ENCODE measurements around the gene ORC4. TPM values are rescaled to one million over a fixed set of nuclear protein-coding genes. Genes with fewer than 3 reads are reported as not detected.

ORC4 gene
- total and polyA plus RNA-seq, 2 donors (not counting 3 experiments of a cell fraction or from before 2014, with no cell fraction given): 25.2 to 27.0 TPM

DNA sequence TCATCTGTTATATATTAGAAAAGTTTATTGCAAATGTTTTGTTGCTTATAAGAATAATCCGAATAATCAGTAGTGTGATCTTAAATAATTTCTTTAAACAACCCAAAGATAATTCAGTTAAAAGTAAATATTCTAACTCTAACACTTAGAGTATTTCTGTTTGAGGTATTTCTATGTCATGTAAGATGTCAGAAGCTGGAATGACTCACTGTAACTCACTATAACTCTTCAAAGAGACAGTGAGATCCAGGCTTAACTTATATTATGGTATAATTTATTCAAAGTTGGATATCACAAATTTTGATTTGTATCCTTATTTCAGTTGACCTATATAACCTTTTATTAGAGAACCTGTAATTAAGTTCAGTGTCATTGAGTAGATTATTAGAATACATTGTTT, 7.3 kb upstream of the ORC4 start:
- POLR2A ChIA-PET: interaction anchor here (0.6 kb wide), 1 partner anchor 24 kb away, joined by 11 read pairs; no protein-coding TSS in a partner anchor
- intact Hi-C loops (cut with micrococcal nuclease): no loop called here

More for the DNA sequence above, 7.3 kb upstream of the ORC4 start:
- CTCF ChIA-PET: no interaction called here
- no peak overlapping the region for H2AFZ ChIP-seq (ENCODE audit: low read depth, low read length)
- H4K20me1 ChIP-seq (replicated peaks; ENCODE audit: control insufficient read depth, extremely low read depth, insufficient read depth, low read length): peaks cover 2% of the 10 kb centered on the region
- H3K4me3 ChIP-seq (replicated peaks in 1 of 3; ENCODE audit: insufficient read depth in 1 of 3, low read depth in 1 of 3, low read length in 3 of 3): no peak overlapping the region
- H3K79me2 ChIP-seq (ENCODE audit: control insufficient read depth, insufficient read depth, low read length): peaks cover 35% of the 10 kb centered on the region
- dilution Hi-C loops (cut with MboI; ENCODE audit: extremely low pct_ligation_motif_present, low sequenced_read_pairs): no loop called here
- no TSS peak for BruUV-seq (replicated peaks)
- no peak for FAIRE-seq
- H3K4me2 ChIP-seq (ENCODE audit: insufficient read depth, low read length): no peak overlapping the region
- no peak overlapping the region for H3K9ac ChIP-seq (replicated peaks; ENCODE audit: extremely low read depth, insufficient read depth, low read length)
- no peak for DNase-seq (ENCODE audit: low read depth, low spot score)
- TF ChIP-seq, protein P1, sequence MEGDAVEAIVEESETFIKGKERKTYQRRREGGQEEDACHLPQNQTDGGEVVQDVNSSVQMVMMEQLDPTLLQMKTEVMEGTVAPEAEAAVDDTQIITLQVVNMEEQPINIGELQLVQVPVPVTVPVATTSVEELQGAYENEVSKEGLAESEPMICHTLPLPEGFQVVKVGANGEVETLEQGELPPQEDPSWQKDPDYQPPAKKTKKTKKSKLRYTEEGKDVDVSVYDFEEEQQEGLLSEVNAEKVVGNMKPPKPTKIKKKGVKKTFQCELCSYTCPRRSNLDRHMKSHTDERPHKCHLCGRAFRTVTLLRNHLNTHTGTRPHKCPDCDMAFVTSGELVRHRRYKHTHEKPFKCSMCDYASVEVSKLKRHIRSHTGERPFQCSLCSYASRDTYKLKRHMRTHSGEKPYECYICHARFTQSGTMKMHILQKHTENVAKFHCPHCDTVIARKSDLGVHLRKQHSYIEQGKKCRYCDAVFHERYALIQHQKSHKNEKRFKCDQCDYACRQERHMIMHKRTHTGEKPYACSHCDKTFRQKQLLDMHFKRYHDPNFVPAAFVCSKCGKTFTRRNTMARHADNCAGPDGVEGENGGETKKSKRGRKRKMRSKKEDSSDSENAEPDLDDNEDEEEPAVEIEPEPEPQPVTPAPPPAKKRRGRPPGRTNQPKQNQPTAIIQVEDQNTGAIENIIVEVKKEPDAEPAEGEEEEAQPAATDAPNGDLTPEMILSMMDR (IDR thresholded peaks at IDR 0.05; ENCODE audit: extremely low read depth in 1 of 2, insufficient read depth in 1 of 2, low read depth in 1 of 2, low read length in 2 of 2): no peak
- TF ChIP-seq FOS (IDR thresholded peaks at IDR 0.05; ENCODE audit: borderline replicate concordance, insufficient read depth, low read length) (no peak), MYC (IDR thresholded peaks at IDR 0.05; ENCODE audit: low read depth, low read length) (no peak), GATA2 (IDR thresholded peaks at IDR 0.05; ENCODE audit: insufficient read depth, insufficient read length, low read depth, low read length) (no peak), POLR2A (IDR thresholded peaks at IDR 0.05; ENCODE audit: low read depth, low read length) (no peak), EZH2 (IDR thresholded peaks at IDR 0.05; ENCODE audit: borderline replicate concordance, low read depth, low read length, severe bottlenecking) (no peak), MAX (IDR thresholded peaks at IDR 0.05; ENCODE audit: insufficient read depth, insufficient read length) (no peak), POLR2AphosphoS5 (IDR thresholded peaks at IDR 0.05; ENCODE audit: insufficient read depth, low read depth, low read length) (no peak), JUN (IDR thresholded peaks at IDR 0.05; ENCODE audit: borderline replicate concordance, insufficient read depth, insufficient read length, low read depth) (no peak)
- no peaks in the 10 kb centered on the region for H3K9me1 ChIP-seq (replicated peaks; ENCODE audit: control insufficient read depth, extremely low read depth, insufficient read depth, low read length)
- H3K9me3 ChIP-seq (replicated peaks; ENCODE audit: control insufficient read depth, insufficient read depth, low read length): no peaks in the 10 kb centered on the region
- H3K4me1 ChIP-seq (ENCODE audit: control insufficient read depth, extremely low read depth, insufficient read depth, low read length): peaks cover 10% of the 10 kb centered on the region
- no peaks in the 10 kb centered on the region for H3K27me3 ChIP-seq (ENCODE audit: control insufficient read depth in 2 of 2, insufficient read depth in 2 of 2, low read length in 2 of 2)
- H3K27ac ChIP-seq (ENCODE audit: insufficient read depth, low read depth, low read length): no peak overlapping the region
- no peaks in the 10 kb centered on the region for H3K36me3 ChIP-seq (ENCODE audit: control insufficient read depth in 2 of 2, extremely low read depth in 1 of 2, insufficient read depth in 2 of 2, low read length in 2 of 2)

Measured in endothelial cell of umbilical vein (primary cell).